Rectal smooth muscle tissue (tissue), 1 donor: ENCODE data around the gene FAM98C.

Source experiments
- H3K27ac ChIP-seq: one replicate; pipeline ENCODE4 v1.7.0; 2013; ENCODE audit warnings: low read depth, low read length, inconsistent platforms
- H3K27me3 ChIP-seq: one replicate; pipeline ENCODE4 v1.7.0; 2013; ENCODE audit warnings: low read length; ENCODE audit not compliant: control insufficient read depth, insufficient read depth
- H3K36me3 ChIP-seq: one replicate; pipeline ENCODE4 v1.7.0; 2013; ENCODE audit warnings: low read length; ENCODE audit not compliant: control insufficient read depth, insufficient read depth
- H3K4me1 ChIP-seq: one replicate; pipeline ENCODE4 v1.7.0; 2013; ENCODE audit warnings: low read length; ENCODE audit not compliant: control insufficient read depth, insufficient read depth
- H3K4me3 ChIP-seq: one replicate; pipeline ENCODE4 v1.7.0; 2013; ENCODE audit warnings: low read length
- H3K9ac ChIP-seq: one replicate; pipeline ENCODE4 v1.7.0; 2013; ENCODE audit warnings: low read length

FAM98C gene

GRCh38 chr19:38443458-38443999 is 40.6 kb downstream of the FAM98C start:
- H3K27ac ChIP-seq = no peak overlapping the region
- peaks cover 7% of the 10 kb centered on the region for H3K27me3 ChIP-seq
- H3K4me3 ChIP-seq = no peak overlapping the region
- no peak overlapping the region for H3K9ac ChIP-seq
- H3K4me1 ChIP-seq = no peaks in the 10 kb centered on the region
- H3K36me3 ChIP-seq = no peaks in the 10 kb centered on the region

- Histone ChIP-seq H3K4me3 (no peak overlapping the region), H3K36me3 (no peaks in the 10 kb centered on the region), H3K4me1 (no peaks in the 10 kb centered on the region), H3K27me3 (peaks cover 7% of the 10 kb centered on the region), H3K27ac (no peak overlapping the region), H3K9ac (no peak overlapping the region)
These were observed 41.1 kb downstream of the FAM98C start for GRCh38 chr19:38444026-38444425.

- no peaks in the 10 kb centered on the region for H3K36me3 ChIP-seq
- peaks cover 7% of the 10 kb centered on the region for H3K27me3 ChIP-seq
- H3K9ac ChIP-seq = no peak overlapping the region
- H3K27ac ChIP-seq = no peak overlapping the region
- no peaks in the 10 kb centered on the region for H3K4me1 ChIP-seq
- H3K4me3 ChIP-seq = no peak overlapping the region
These were observed 42.5 kb downstream of the FAM98C start for GRCh38 chr19:38445362-38445761.

GRCh38 chr19:38448225-38448624 is 45.3 kb downstream of the FAM98C start:
- Histone ChIP-seq H3K9ac (no peak overlapping the region), H3K4me3 (no peak overlapping the region), H3K36me3 (no peaks in the 10 kb centered on the region), H3K4me1 (no peaks in the 10 kb centered on the region), H3K27me3 (no peaks in the 10 kb centered on the region), H3K27ac (no peak overlapping the region)

GRCh38 chr19:38449518-38449917 is 46.6 kb downstream of the FAM98C start:
- Histone ChIP-seq H3K27ac (no peak overlapping the region), H3K9ac (no peak overlapping the region), H3K27me3 (no peaks in the 10 kb centered on the region), H3K4me1 (no peaks in the 10 kb centered on the region), H3K36me3 (no peaks in the 10 kb centered on the region), H3K4me3 (no peak overlapping the region)

GRCh38 chr19:38451036-38451435 is 48.1 kb downstream of the FAM98C start:
- H3K9ac ChIP-seq = no peak overlapping the region
- no peaks in the 10 kb centered on the region for H3K36me3 ChIP-seq
- no peak overlapping the region for H3K27ac ChIP-seq
- no peaks in the 10 kb centered on the region for H3K4me1 ChIP-seq
- H3K27me3 ChIP-seq = no peaks in the 10 kb centered on the region
- H3K4me3 ChIP-seq = no peak overlapping the region

- no peak overlapping the region for H3K27ac ChIP-seq
- H3K4me1 ChIP-seq = no peaks in the 10 kb centered on the region
- H3K4me3 ChIP-seq = no peak overlapping the region
- H3K27me3 ChIP-seq = no peaks in the 10 kb centered on the region
- H3K9ac ChIP-seq = no peak overlapping the region
- no peaks in the 10 kb centered on the region for H3K36me3 ChIP-seq
These were observed 48.7 kb downstream of the FAM98C start for GRCh38 chr19:38451629-38452028.

- H3K9ac ChIP-seq = no peak overlapping the region
- no peaks in the 10 kb centered on the region for H3K36me3 ChIP-seq
These were observed 49.8 kb downstream of the FAM98C start for GRCh38 chr19:38452430-38453366.

GRCh38 chr19:38453596-38453995 is 50.7 kb downstream of the FAM98C start:
- no peak overlapping the region for H3K4me3 ChIP-seq
- H3K36me3 ChIP-seq = no peaks in the 10 kb centered on the region
- no peak overlapping the region for H3K27ac ChIP-seq
- no peak overlapping the region for H3K9ac ChIP-seq
- no peaks in the 10 kb centered on the region for H3K4me1 ChIP-seq
- H3K27me3 ChIP-seq = no peaks in the 10 kb centered on the region

More at GRCh38 chr19:38452430-38453366, 49.8 kb downstream of the FAM98C start:
- Histone ChIP-seq H3K27me3 (no peaks in the 10 kb centered on the region), H3K4me3 (no peak overlapping the region), H3K27ac (no peak overlapping the region), H3K4me1 (no peaks in the 10 kb centered on the region)

- no peaks in the 10 kb centered on the region for H3K4me1 ChIP-seq
- no peak overlapping the region for H3K9ac ChIP-seq
- H3K27me3 ChIP-seq = no peaks in the 10 kb centered on the region
- no peaks in the 10 kb centered on the region for H3K36me3 ChIP-seq
- H3K4me3 ChIP-seq = no peak overlapping the region
- H3K27ac ChIP-seq = no peak overlapping the region
These were observed 52.1 kb downstream of the FAM98C start for GRCh38 chr19:38455031-38455430.

GRCh38 chr19:38457202-38457601 is 54.3 kb downstream of the FAM98C start:
- Histone ChIP-seq H3K36me3 (no peaks in the 10 kb centered on the region), H3K4me1 (no peaks in the 10 kb centered on the region), H3K27me3 (no peaks in the 10 kb centered on the region), H3K9ac (no peak overlapping the region), H3K4me3 (no peak overlapping the region), H3K27ac (no peak overlapping the region)

GRCh38 chr19:38457690-38458405 is 55.0 kb downstream of the FAM98C start:
- Histone ChIP-seq H3K27me3 (no peaks in the 10 kb centered on the region), H3K9ac (no peak overlapping the region), H3K4me1 (no peaks in the 10 kb centered on the region), H3K27ac (no peak overlapping the region), H3K4me3 (no peak overlapping the region), H3K36me3 (no peaks in the 10 kb centered on the region)
